ENCODE measurements around the gene STK32C.

The STK32C gene

GRCh38 chr10:132173185-132173584, 134.6 kb downstream of the STK32C start:
- Histone ChIP-seq H3K9me3 (ENCODE audit: control insufficient read depth, insufficient read depth, low read length) (no peaks in the 10 kb centered on the region), H3K4me1 (ENCODE audit: control insufficient read depth, insufficient read depth, low read length) (no peaks in the 10 kb centered on the region; the same call in 1 of the 2 replicates), H3K36me3 (ENCODE audit: control insufficient read depth, insufficient read depth, low read length) (no peaks in the 10 kb centered on the region), H3K27ac (ENCODE audit: low read length) (no peak overlapping the region), H3K4me3 (ENCODE audit: low read length) (no peak overlapping the region), H3K27me3 (ENCODE audit: control insufficient read depth, insufficient read depth, low read length) (no peaks in the 10 kb centered on the region)
- WGBS (ENCODE audit: insufficient coverage, insufficient read length): no CpG with 5 or more reads among the region's 5 CpGs
- no peak for DNase-seq (ENCODE audit: low read depth, low spot score)

- no CpG with 5 or more reads among the region's 26 CpGs for WGBS (ENCODE audit: insufficient coverage, insufficient read length)
- Histone ChIP-seq H3K4me3 (ENCODE audit: low read length) (no peak overlapping the region), H3K9me3 (ENCODE audit: control insufficient read depth, insufficient read depth, low read length) (no peaks in the 10 kb centered on the region), H3K36me3 (ENCODE audit: control insufficient read depth, insufficient read depth, low read length) (no peaks in the 10 kb centered on the region), H3K27me3 (ENCODE audit: control insufficient read depth, insufficient read depth, low read length) (no peaks in the 10 kb centered on the region), H3K4me1 (ENCODE audit: control insufficient read depth, insufficient read depth, low read length) (no peaks in the 10 kb centered on the region; the same call in 1 of the 2 replicates), H3K27ac (ENCODE audit: low read length) (no peak overlapping the region)
- no peak for DNase-seq (ENCODE audit: low read depth, low spot score)
Measured at GRCh38 chr10:132172091-132173066, 135.4 kb downstream of the STK32C start.

DNA sequence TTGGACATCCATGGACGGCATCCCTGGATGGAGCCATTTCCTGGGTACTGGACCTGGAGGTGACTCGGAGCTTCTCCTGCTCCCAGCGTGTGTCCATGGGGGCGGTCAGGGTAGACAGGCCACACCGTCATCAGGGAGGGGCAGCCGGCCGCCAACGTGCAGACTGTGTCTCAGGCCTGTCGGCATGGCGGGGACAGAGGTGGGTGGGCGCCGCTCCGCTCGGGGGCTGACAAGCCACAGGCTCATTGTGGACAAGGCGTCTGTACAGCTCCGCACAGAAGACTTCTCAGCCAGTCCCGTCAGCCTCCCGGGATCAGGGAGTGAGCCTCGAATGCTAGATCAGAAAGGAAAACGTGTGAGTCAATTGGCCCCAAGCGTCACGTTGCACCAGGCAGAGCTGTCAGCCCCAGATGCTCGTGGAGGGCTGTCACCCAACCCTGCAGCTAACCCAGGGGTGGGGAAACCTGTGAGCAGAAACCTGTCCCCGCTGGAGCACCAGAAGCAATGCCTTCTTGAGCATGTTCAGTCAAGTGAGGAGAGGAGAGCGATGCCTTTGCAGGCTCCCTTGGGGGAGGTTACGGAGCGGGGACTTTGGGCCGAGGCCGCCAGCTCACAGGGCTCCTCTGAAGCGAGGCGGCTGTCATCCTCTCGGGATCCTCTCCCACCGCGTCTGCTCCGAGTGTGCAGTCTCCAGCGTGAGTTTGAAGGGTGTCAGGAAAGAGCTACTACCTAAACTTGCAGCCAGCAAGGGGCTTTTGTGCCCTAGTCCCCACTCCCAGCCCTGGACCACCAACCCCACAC, 137.0 kb downstream of the STK32C start:
- H3K27ac ChIP-seq (ENCODE audit: low read length): no peak overlapping the region
- H3K4me1 ChIP-seq (ENCODE audit: control insufficient read depth, insufficient read depth, low read length): no peaks in the 10 kb centered on the region; the same call in 1 of the 2 replicates
- no peaks in the 10 kb centered on the region for H3K27me3 ChIP-seq (ENCODE audit: control insufficient read depth, insufficient read depth, low read length)
- no CpG with 5 or more reads among the region's 36 CpGs for WGBS (ENCODE audit: insufficient coverage, insufficient read length)
- H3K9me3 ChIP-seq (ENCODE audit: control insufficient read depth, insufficient read depth, low read length): no peaks in the 10 kb centered on the region
- H3K4me3 ChIP-seq (ENCODE audit: low read length): no peak overlapping the region
- DNase-seq (ENCODE audit: low read depth, low spot score): no peak
- no peaks in the 10 kb centered on the region for H3K36me3 ChIP-seq (ENCODE audit: control insufficient read depth, insufficient read depth, low read length)

DNA sequence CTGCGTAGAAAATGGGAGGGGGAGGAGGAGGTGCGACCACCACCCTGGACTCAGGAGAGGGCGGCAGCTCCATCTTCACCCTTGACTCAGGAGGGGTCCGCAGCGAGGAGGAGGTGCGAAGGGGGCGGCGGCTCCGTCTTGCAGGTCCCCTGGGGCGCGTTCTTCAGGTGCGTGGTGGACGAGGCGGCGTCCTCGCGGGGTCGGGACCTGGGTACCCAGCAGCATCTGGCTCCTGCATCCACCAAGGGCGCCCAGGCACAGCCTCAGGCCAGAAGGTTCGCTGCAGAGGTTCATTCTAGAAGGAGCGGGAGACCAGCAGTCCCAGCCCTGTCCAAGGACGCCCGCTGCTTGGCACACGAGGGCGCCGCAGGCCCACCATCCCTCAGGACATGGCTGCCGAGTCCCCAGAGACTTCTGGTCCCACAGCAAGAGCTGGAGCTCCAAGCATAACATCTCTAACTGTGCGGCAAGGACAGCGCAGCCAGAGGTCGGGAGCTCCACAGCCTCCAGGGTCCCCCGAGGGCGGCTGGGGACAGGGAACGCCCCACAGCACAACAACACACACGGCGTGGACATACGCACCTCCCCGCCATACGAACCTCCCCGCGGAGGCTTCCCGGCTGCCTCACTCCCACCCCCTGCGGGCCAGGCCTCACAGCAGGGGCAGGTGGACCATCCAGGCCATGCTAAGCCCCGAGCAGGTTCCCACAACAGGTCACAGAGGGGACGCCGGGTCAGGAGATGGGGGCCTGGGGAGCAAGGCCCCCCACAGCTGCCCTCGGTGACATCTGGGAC, 137.8 kb downstream of the STK32C start:
- no peaks in the 10 kb centered on the region for H3K36me3 ChIP-seq (ENCODE audit: control insufficient read depth, insufficient read depth, low read length)
- WGBS (ENCODE audit: insufficient coverage, insufficient read length): no CpG with 5 or more reads among the region's 46 CpGs
- no peaks in the 10 kb centered on the region for H3K9me3 ChIP-seq (ENCODE audit: control insufficient read depth, insufficient read depth, low read length)
- no peak overlapping the region for H3K27ac ChIP-seq (ENCODE audit: low read length)
- no peaks in the 10 kb centered on the region for H3K27me3 ChIP-seq (ENCODE audit: control insufficient read depth, insufficient read depth, low read length)
- no peak overlapping the region for H3K4me3 ChIP-seq (ENCODE audit: low read length)
- no peaks in the 10 kb centered on the region; the same call in 1 of the 2 replicates for H3K4me1 ChIP-seq (ENCODE audit: control insufficient read depth, insufficient read depth, low read length)
- no peak for DNase-seq (ENCODE audit: low read depth, low spot score)

DNA sequence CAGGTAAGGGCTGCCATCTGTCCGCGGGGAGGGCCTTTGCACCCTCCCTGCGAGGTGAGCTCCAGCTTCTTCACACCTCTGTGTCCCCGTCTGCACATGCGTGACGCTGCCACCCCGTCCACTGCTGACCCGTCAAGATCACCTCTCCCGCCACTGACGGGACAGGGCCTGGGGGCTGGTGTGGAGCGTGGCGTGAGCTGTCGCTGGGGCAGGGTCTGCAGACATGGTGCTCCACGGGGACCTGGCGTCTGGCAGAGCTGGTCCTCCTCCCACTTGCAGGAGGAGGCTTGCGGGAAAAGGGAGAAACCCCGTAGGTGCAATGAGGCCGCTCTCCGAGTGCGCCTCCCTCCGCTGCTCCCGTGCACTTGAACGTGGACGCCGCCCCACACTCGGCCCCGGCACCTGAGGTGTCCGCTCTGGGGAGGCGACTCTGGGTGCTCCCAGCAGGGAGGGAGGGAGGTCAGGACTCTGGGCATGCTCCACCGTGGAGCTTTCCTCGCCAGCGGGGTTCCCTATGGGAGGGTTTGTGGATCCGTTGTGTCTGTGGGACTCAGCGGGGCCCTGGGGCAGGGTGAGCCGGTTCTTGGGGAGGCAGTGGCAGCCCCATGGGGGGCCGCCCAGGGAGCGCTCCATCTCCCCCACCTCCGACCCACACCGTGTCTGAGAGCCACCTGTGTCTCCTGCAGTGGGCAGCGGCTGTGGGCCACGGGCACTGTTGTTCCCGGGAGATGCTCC, 138.6 kb downstream of the STK32C start:
- Histone ChIP-seq H3K4me3 (ENCODE audit: low read length) (no peak overlapping the region), H3K27ac (ENCODE audit: low read length) (no peak overlapping the region), H3K4me1 (ENCODE audit: control insufficient read depth, insufficient read depth, low read length) (no peaks in the 10 kb centered on the region; the same call in 1 of the 2 replicates), H3K9me3 (ENCODE audit: control insufficient read depth, insufficient read depth, low read length) (no peaks in the 10 kb centered on the region), H3K27me3 (ENCODE audit: control insufficient read depth, insufficient read depth, low read length) (no peaks in the 10 kb centered on the region), H3K36me3 (ENCODE audit: control insufficient read depth, insufficient read depth, low read length) (no peaks in the 10 kb centered on the region)
- DNase-seq (ENCODE audit: low read depth, low spot score): no peak
- WGBS (ENCODE audit: insufficient coverage, insufficient read length): no CpG with 5 or more reads among the region's 42 CpGs

- no peaks in the 10 kb centered on the region; the same call in 1 of the 2 replicates for H3K4me1 ChIP-seq (ENCODE audit: control insufficient read depth, insufficient read depth, low read length)
- no CpG with 5 or more reads among the region's 28 CpGs for WGBS (ENCODE audit: insufficient coverage, insufficient read length)
- no peaks in the 10 kb centered on the region for H3K27me3 ChIP-seq (ENCODE audit: control insufficient read depth, insufficient read depth, low read length)
- no peaks in the 10 kb centered on the region for H3K36me3 ChIP-seq (ENCODE audit: control insufficient read depth, insufficient read depth, low read length)
- no peak overlapping the region for H3K27ac ChIP-seq (ENCODE audit: low read length)
- no peaks in the 10 kb centered on the region for H3K9me3 ChIP-seq (ENCODE audit: control insufficient read depth, insufficient read depth, low read length)
- DNase-seq (ENCODE audit: low read depth, low spot score): no peak
- H3K4me3 ChIP-seq (ENCODE audit: low read length): no peak overlapping the region
Measured at GRCh38 chr10:132168571-132169030, 139.1 kb downstream of the STK32C start.

- no peak overlapping the region for H3K27ac ChIP-seq (ENCODE audit: low read length)
- peaks cover 2% of the 10 kb centered on the region for H3K4me1 ChIP-seq (ENCODE audit: control insufficient read depth, insufficient read depth, low read length)
- H3K36me3 ChIP-seq (ENCODE audit: control insufficient read depth, insufficient read depth, low read length): no peaks in the 10 kb centered on the region
- H3K4me3 ChIP-seq (ENCODE audit: low read length): no peak overlapping the region
- no peak for DNase-seq (ENCODE audit: low read depth, low spot score)
- no CpG with 5 or more reads among the region's 17 CpGs for WGBS (ENCODE audit: insufficient coverage, insufficient read length)
- no peaks in the 10 kb centered on the region for H3K27me3 ChIP-seq (ENCODE audit: control insufficient read depth, insufficient read depth, low read length)
- no peaks in the 10 kb centered on the region for H3K9me3 ChIP-seq (ENCODE audit: control insufficient read depth, insufficient read depth, low read length)
Measured at GRCh38 chr10:132167976-132168375, 139.8 kb downstream of the STK32C start.

- DNase-seq (ENCODE audit: low read depth, low spot score): no peak
- H3K9me3 ChIP-seq (ENCODE audit: control insufficient read depth, insufficient read depth, low read length): no peaks in the 10 kb centered on the region
- H3K4me3 ChIP-seq (ENCODE audit: low read length): no peak overlapping the region
- H3K27ac ChIP-seq (ENCODE audit: low read length): no peak overlapping the region
- H3K4me1 ChIP-seq (ENCODE audit: control insufficient read depth, insufficient read depth, low read length): peaks cover 2% of the 10 kb centered on the region
- WGBS (ENCODE audit: insufficient coverage, insufficient read length): no CpG with 5 or more reads among the region's 22 CpGs
- no peaks in the 10 kb centered on the region for H3K36me3 ChIP-seq (ENCODE audit: control insufficient read depth, insufficient read depth, low read length)
- H3K27me3 ChIP-seq (ENCODE audit: control insufficient read depth, insufficient read depth, low read length): no peaks in the 10 kb centered on the region
Measured at GRCh38 chr10:132167041-132167674, 140.6 kb downstream of the STK32C start.

DNA sequence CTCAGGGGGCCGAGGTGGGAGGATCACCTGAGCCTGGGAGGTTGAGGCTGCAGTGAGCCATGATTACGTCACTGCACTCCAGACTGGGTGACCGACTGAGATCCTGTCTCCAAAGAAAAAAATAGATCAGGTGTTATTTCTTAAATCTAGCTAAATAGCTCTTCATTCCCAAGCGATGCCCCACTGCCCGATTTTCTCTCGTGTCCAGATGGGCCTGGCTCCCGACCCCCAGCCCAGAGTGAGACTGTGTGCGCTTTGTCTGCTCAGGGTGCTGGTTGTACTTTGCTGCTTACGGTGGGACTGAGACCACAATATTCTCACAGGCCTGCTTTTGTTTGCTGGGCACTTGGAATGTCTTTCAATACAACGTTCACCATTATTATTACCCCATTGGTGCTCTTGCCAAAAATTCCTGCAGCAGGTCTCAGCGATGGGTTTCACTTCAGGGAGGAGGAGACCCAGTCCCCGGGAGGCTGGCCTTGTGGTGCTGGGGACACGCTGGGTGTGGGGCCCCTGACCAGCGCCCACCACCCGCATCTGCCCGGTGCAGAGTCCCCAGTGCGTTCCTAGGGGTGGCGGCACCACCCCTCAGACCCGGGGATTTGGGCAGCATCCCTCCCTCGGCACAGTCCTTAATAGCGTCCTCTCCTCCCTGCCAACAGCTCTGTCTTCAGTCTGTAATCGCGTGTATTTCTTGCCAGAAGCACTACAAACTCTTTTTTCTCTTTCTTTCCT, 141.4 kb downstream of the STK32C start:
- WGBS (ENCODE audit: insufficient coverage, insufficient read length): no CpG with 5 or more reads among the region's 23 CpGs
- Histone ChIP-seq H3K4me3 (ENCODE audit: low read length) (no peak overlapping the region), H3K9me3 (ENCODE audit: control insufficient read depth, insufficient read depth, low read length) (no peaks in the 10 kb centered on the region), H3K27ac (ENCODE audit: low read length) (no peak overlapping the region), H3K27me3 (ENCODE audit: control insufficient read depth, insufficient read depth, low read length) (no peaks in the 10 kb centered on the region), H3K36me3 (ENCODE audit: control insufficient read depth, insufficient read depth, low read length) (no peaks in the 10 kb centered on the region), H3K4me1 (ENCODE audit: control insufficient read depth, insufficient read depth, low read length) (peaks cover 2% of the 10 kb centered on the region)
- DNase-seq (ENCODE audit: low read depth, low spot score): no peak
